Suprapubic skin (tissue), 4 donors: ENCODE results near the gene MYMX. TPM values are rescaled to one million over a fixed set of nuclear protein-coding genes. Genes with fewer than 3 reads are reported as not detected.

ENCODE experiments used
- DNase-seq, 2 donors: peaks; one replicate each; pipeline ENCODE4 v3.0.0-alpha.2; 2019; ENCODE audit warnings: low spot score in 2 of 2
- H3K27ac ChIP-seq: fragments of 200-600 bp; sonication (generic); one replicate; pipeline ENCODE4 v1.5.1; 2019
- H3K27me3 ChIP-seq: fragments of 200-600 bp; sonication (generic); one replicate; pipeline ENCODE4 v1.5.1; 2019
- H3K36me3 ChIP-seq: fragments of 200-600 bp; sonication (generic); one replicate; pipeline ENCODE4 v1.5.1; 2019
- H3K4me1 ChIP-seq: fragments of 200-600 bp; sonication (generic); one replicate; pipeline ENCODE4 v1.5.1; 2019
- H3K4me3 ChIP-seq: fragments of 200-600 bp; sonication (generic); one replicate; pipeline ENCODE4 v1.5.1; 2019; ENCODE audit warnings: mild to moderate bottlenecking
- H3K9me3 ChIP-seq: fragments of 200-600 bp; sonication (generic); one replicate; pipeline ENCODE4 v1.5.1; 2019
- CTCF ChIP-seq, 2 donors: fragments of 200-600 bp in 1 of 2; fragments of 450-650 bp in 1 of 2; sonication (generic) in 1 of 2; IDR thresholded peaks; one replicate each; pipeline ENCODE4 v1.5.1; 2016 to 2019; ENCODE audit warnings: antibody characterized with exemption in 2 of 2, mild to moderate bottlenecking in 1 of 2, moderate library complexity in 1 of 2
- EP300 ChIP-seq: sonication (generic); formaldehyde crosslinking; IDR thresholded peaks from one replicate; pipeline ENCODE4 v1.6.1; 2017; ENCODE audit warnings: antibody characterized with exemption
- POLR2A ChIP-seq, 2 donors: fragments of 450-650 bp; IDR thresholded peaks; one replicate each; pipeline ENCODE4 v1.6.1; 2017; ENCODE audit warnings: antibody characterized with exemption in 2 of 2, mild to moderate bottlenecking in 2 of 2, moderate library complexity in 2 of 2
- POLR2AphosphoS5 ChIP-seq, 3 donors: sonication (generic); formaldehyde crosslinking; IDR thresholded peaks; one replicate each; pipeline ENCODE4 v1.6.1; 2017; ENCODE audit warnings: antibody characterized with exemption in 3 of 3
- WGBS: methylation state at CpG from one replicate; pipeline ENCODE4 v1.1.5; 2018; 5-methylcytosine and 5-hydroxymethylcytosine counted together
- total RNA-seq, 4 donors: library from RNA; depleted of rRNA; stranded (reverse); fragments of >200 nt; gene quantifications; one replicate each; pipeline ENCODE4 v1.1.0, GENCODE V29; 2016

The MYMX gene
- total RNA-seq, 4 donors from 2014 or later = not detected

DNA sequence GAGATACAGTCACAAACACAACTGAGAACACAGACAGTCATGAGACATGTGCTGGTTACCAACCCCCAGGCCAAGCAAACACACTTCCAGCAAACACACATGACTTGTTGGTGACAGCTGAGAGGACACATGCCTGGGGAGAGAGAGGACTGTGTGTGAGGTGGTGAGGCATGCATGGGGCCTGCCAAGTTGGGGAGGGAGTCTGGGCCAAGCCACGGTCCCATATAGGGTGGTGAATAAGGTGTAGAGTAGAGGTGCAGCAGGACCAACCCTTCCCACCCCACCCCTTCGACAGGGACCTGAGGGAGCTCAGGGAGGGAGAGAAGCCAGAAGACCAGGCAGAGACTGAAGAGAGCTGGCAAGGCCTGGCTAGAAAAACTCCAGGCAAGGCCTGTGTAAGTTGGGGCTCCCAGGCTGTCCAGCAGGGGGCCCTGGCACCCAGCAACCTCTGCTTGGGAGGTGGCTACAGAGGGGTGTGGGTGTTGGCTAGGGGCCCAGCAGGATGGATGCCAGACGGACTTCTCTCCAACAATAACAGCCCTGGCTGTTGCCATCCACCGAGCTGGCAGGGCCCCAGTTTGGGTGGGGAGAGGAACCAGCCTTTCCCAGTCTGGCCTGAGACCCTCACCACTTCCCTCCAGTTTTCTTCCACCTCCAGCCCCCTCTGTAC lies 4.7 kb downstream of the MYMX start:
- peak; percentile 96 to 97 for DNase-seq
- peak; percentile 75 to 90 for TF ChIP-seq CTCF (IDR thresholded peaks at IDR 0.05)
- peak in 2 of 3 donors; percentile 92 for TF ChIP-seq POLR2AphosphoS5 (IDR thresholded peaks at IDR 0.05)
- no peak for TF ChIP-seq POLR2A (IDR thresholded peaks at IDR 0.05)
- TF ChIP-seq EP300 = no peak
- Histone ChIP-seq H3K27ac (peak overlapping the region; percentile 92), H3K9me3 (no peaks in the 10 kb centered on the region), H3K4me1 (peaks cover 98% of the 10 kb centered on the region), H3K4me3 (peak overlapping the region; percentile 81), H3K27me3 (no peaks in the 10 kb centered on the region), H3K36me3 (no peaks in the 10 kb centered on the region)
- 2% methylated on average over 4 of the region's 4 CpGs for WGBS

DNA sequence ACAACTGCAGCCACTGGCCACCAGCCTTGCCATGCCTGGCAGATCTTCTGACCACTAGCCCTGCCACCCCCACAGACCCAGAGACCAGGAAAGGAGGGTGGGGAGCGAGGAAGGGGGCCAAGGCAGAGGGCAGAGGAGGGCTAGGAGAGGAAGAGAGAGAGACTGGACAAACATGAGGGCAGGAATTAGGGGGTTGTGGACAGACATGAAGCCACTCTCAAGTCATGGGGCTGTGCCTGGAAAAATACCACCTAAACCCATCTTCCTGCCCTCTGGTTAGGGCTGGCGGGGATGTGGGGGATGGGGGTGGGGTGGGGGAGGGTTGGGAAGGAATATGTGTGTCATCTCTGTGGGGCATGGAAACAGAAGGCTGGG lies 5.2 kb downstream of the MYMX start:
- Histone ChIP-seq H3K9me3 (no peaks in the 10 kb centered on the region), H3K4me1 (peaks cover 98% of the 10 kb centered on the region), H3K36me3 (no peaks in the 10 kb centered on the region), H3K27ac (peak overlapping the region; percentile 92), H3K4me3 (peak overlapping the region; percentile 81), H3K27me3 (no peaks in the 10 kb centered on the region)
- no peak for DNase-seq
- 45% methylated on average over 2 of the region's 2 CpGs for WGBS
- TF ChIP-seq POLR2A (IDR thresholded peaks at IDR 0.05) (no peak), POLR2AphosphoS5 (IDR thresholded peaks at IDR 0.05) (no peak), CTCF (IDR thresholded peaks at IDR 0.05) (no peak), EP300 (no peak)

- TF ChIP-seq EP300 = no peak
- TF ChIP-seq POLR2AphosphoS5 (IDR thresholded peaks at IDR 0.05) = peak in 1 of 3 donors; percentile 14
- peak in 1 of 2 donors; percentile 4 for TF ChIP-seq CTCF (IDR thresholded peaks at IDR 0.05)
- TF ChIP-seq POLR2A (IDR thresholded peaks at IDR 0.05) = no peak
- Histone ChIP-seq H3K27me3 (no peaks in the 10 kb centered on the region), H3K4me1 (peaks cover 98% of the 10 kb centered on the region), H3K36me3 (no peaks in the 10 kb centered on the region), H3K27ac (peak overlapping the region; percentile 92), H3K4me3 (peak overlapping the region; percentile 81), H3K9me3 (no peaks in the 10 kb centered on the region)
- 18% methylated on average over 26 of the region's 26 CpGs for WGBS
- DNase-seq = no peak
Observed at GRCh38 chr6:44222486-44223318, 6.0 kb downstream of the MYMX start.

GRCh38 chr6:44223319-44224028 lies 6.7 kb downstream of the MYMX start, which contains the start of gene SLC29A1:
TSS of gene SLC29A1 (plus strand) at chr6:44223595. CDS start at chr6:44227314, 3,719 bp downstream.
- TF ChIP-seq POLR2AphosphoS5 (IDR thresholded peaks at IDR 0.05) = no peak

DNA sequence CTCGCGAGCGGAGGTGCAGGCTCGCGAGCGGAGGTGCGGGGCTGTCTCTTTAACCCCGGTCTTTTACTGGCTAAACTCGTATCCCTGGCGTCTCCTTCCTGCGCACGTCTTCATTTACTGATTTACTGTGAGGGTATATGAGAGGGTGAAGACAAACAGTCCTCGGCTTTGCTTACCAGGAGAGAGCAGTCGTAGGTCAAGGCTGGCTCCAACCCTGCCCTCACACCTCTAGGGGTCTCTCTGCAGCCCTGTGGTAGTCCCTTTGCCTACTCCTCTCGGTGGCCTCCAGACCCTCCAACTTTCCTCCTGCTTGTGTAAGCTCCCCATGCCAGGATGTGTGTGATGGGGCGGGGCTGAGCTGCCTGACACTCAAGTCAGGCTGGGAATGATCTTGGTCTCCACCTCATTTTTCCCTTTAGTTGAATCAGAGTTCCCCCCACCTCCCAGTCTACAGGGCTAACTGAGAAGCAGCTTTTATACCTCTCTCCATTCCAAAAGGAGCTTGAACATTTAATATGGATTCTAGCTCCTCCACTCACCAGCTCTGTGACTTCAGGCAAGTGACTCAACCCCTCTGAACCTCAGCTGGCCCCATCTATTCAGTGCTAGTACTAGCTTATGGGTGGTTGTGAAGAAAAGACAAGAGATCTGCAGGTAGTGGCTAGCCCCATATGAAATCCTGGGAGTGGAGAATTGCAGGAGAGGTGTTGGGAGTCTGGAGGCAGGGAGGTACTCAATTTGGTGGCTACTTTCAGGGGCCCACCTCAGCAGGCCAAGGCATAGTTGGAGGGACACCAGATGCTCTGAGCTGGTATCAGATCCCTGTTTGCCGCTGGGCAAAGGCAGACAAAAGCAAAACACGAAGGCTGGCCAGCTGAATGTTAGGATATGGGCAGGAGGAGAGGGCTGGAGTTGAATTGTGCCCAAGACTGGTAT lies 7.6 kb downstream of the MYMX start:
- Histone ChIP-seq H3K4me3 (peak overlapping the region; percentile 81), H3K27me3 (no peaks in the 10 kb centered on the region), H3K4me1 (peaks cover 95% of the 10 kb centered on the region), H3K9me3 (no peaks in the 10 kb centered on the region), H3K27ac (peak overlapping the region; percentile 92), H3K36me3 (no peaks in the 10 kb centered on the region)
- DNase-seq = no peak
- 20% methylated on average over 9 of the region's 18 CpGs for WGBS
- TF ChIP-seq POLR2A (IDR thresholded peaks at IDR 0.05) (no peak), CTCF (IDR thresholded peaks at IDR 0.05) (no peak), EP300 (no peak), POLR2AphosphoS5 (IDR thresholded peaks at IDR 0.05) (no peak)

More at GRCh38 chr6:44223319-44224028, 6.7 kb downstream of the MYMX start, which contains the start of gene SLC29A1:
- DNase-seq = peak in 1 of 2 donors; percentile 83
- Histone ChIP-seq H3K27ac (peak within 1 kb of the TSS; percentile 92), H3K9me3 (no peaks in the 10 kb centered on the region), H3K4me3 (peak within 1 kb of the TSS; percentile 81), H3K27me3 (no peaks in the 10 kb centered on the region), H3K4me1 (peaks cover 98% of the 10 kb centered on the region), H3K36me3 (no peaks in the 10 kb centered on the region)
- WGBS = 0% methylated on average over 2 of the region's 73 CpGs
